Upper lobe of left lung (tissue), 6 donors: ENCODE results near the gene TDRD5. TPM values are rescaled to one million over a fixed set of nuclear protein-coding genes. Genes with fewer than 3 reads are reported as not detected.
A peak's percentile ranks its signal among the peaks of the same experiment; 100 is the strongest.

Experiments
- ATAC-seq, 2 donors: fragments of 200-7000 bp; cut with Tn5 transposase; one replicate each; pipeline ENCODE4 v1.9.1; 2022; ENCODE audit warnings: mild to moderate bottlenecking in 2 of 2, moderate library complexity in 2 of 2; ENCODE audit not compliant: low FRiP score in 2 of 2
- DNase-seq, 2 donors: peaks; one replicate each; pipeline ENCODE4 v3.0.0-alpha.2; 2019 to 2020
- H3K27ac ChIP-seq, 4 donors: fragments of 200-600 bp; sonication (generic); one replicate each; pipeline ENCODE4 v1.5.1; 2016 to 2019
- H3K27me3 ChIP-seq, 4 donors: fragments of 200-600 bp; sonication (generic); one replicate each; pipeline ENCODE4 v1.5.1; 2017 to 2019
- H3K36me3 ChIP-seq, 4 donors: fragments of 200-600 bp; sonication (generic); one replicate each; pipeline ENCODE4 v1.5.1; 2016 to 2019
- H3K4me1 ChIP-seq, 4 donors: fragments of 200-600 bp; sonication (generic); one replicate each; pipeline ENCODE4 v1.5.1; 2018 to 2019
- H3K4me3 ChIP-seq, 4 donors: fragments of 200-600 bp; sonication (generic); one replicate each; pipeline ENCODE4 v1.5.1; 2017 to 2019; ENCODE audit warnings: mild to moderate bottlenecking in 2 of 4, moderate library complexity in 1 of 4
- H3K9me3 ChIP-seq, 4 donors: fragments of 200-600 bp; sonication (generic); one replicate each; pipeline ENCODE4 v1.5.1; 2018 to 2019
- CTCF ChIP-seq, 6 experiments: fragments of 450-650 bp in 4 of 6; fragments of 200-600 bp in 2 of 6; sonication (generic) in 2 of 6; IDR thresholded peaks; one replicate each; pipeline ENCODE4 v1.5.1; 2016 to 2019; ENCODE audit warnings: antibody characterized with exemption in 6 of 6
- EP300 ChIP-seq, 4 donors: sonication (generic); formaldehyde crosslinking; IDR thresholded peaks; one replicate each; pipeline ENCODE4 v1.5.1; 2017; ENCODE audit warnings: antibody characterized with exemption in 4 of 4, control low read depth in 2 of 4
- POLR2A ChIP-seq, 4 donors: fragments of 450-650 bp; IDR thresholded peaks; one replicate each; pipeline ENCODE4 v1.5.1; 2016 to 2017; ENCODE audit warnings: antibody characterized with exemption in 4 of 4, mild to moderate bottlenecking in 2 of 4
- POLR2AphosphoS5 ChIP-seq, 2 donors: sonication (generic); formaldehyde crosslinking; IDR thresholded peaks; one replicate each; pipeline ENCODE4 v1.5.1; 2017; ENCODE audit warnings: antibody characterized with exemption in 2 of 2
- WGBS, 2 donors: methylation state at CpG; one replicate each; pipeline ENCODE4 v1.1.5; 2017 to 2018; 5-methylcytosine and 5-hydroxymethylcytosine counted together
- total RNA-seq, 6 donors: library from RNA; depleted of rRNA in 4 of 6; stranded (reverse); fragments of >200 nt in 4 of 6; gene quantifications; one replicate each; pipeline versions ENCODE4 v1.1.0 to v1.2.1, GENCODE V29; 2016 to 2021
- donor health status: DM: no; HTN: no; CAD: no; lungs with moderate emphysema.
- donor health status: DM: no; HTN: yes; CAD: no; lungs with severe emphysema.

Gene TDRD5
- total RNA-seq, 6 donors from 2014 or later: 0.09 to 0.89 (median 0.30) TPM; not detected in 3

DNA sequence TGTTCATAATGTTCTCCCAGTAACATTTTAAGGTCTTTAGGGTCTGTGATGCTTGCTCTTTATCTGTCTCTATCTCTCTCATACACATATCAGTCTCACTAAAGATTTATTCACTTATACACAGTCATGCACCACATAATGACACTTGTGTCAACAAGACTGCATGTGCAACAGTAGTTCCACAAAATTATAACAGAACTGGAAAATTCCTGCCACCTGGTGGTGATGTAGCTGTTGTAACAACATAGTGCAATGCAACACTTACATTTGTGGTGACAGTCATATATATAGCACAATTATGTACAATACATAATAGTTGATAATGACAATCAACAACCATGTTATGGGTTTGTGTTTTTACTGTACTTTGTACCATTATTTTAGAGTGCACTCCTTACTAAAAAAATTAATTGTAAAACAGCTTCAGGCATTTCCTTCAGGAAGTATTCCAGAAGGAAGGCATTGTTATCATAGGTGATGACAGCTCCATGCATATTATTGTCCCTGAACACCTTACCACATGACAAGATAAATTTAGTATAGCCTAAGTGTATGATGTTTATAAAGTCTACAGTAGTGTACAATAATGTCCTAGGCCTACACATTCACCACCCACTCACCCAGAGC lies 8.1 kb downstream of the TDRD5 start:
- DNase-seq (no peak), ATAC-seq (peak in 1 of 2 donors; percentile 38)
- H3K36me3 ChIP-seq: no peaks in the 10 kb centered on the region
- no peaks in the 10 kb centered on the region for H3K4me1 ChIP-seq
- no peaks in the 10 kb centered on the region for H3K27me3 ChIP-seq
- no peak overlapping the region for H3K27ac ChIP-seq
- no peak overlapping the region for H3K4me3 ChIP-seq
- no peaks in the 10 kb centered on the region for H3K9me3 ChIP-seq
- TF ChIP-seq POLR2AphosphoS5 (IDR thresholded peaks at IDR 0.05): no peak
- no peak for TF ChIP-seq POLR2A (IDR thresholded peaks at IDR 0.05)
- TF ChIP-seq CTCF (IDR thresholded peaks at IDR 0.05): peak in 2 of 6 experiments; percentile 26 to 40

DNA sequence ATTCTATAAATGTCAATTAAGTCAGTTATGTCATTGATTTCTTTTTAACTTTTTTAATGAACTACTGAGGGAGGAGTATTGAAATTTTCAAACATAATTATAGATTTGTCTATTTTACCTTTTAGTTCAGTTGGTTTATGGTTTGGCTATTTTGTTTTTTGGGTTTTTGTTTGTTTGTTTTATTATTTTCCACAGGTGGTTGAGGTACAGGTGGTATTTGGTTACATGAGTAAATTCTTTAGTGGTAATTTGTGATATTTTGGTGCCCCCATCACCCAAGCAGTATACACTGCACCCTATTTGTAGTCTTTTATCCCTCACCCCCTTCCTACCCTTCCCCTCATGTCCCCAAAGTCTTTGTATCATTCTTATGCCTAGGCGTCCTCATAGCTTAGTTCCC lies 9.5 kb downstream of the TDRD5 start:
- no peaks in the 10 kb centered on the region for H3K9me3 ChIP-seq
- 84 to 97% methylated on average over 1 of the region's 1 CpG for WGBS, 2 donors
- no peak for DNase-seq
- H3K4me3 ChIP-seq: no peak overlapping the region
- H3K36me3 ChIP-seq: no peaks in the 10 kb centered on the region
- TF ChIP-seq POLR2AphosphoS5 (IDR thresholded peaks at IDR 0.05) (no peak), EP300 (IDR thresholded peaks at IDR 0.05) (no peak), CTCF (IDR thresholded peaks at IDR 0.05) (no peak), POLR2A (IDR thresholded peaks at IDR 0.05) (no peak)
- H3K27me3 ChIP-seq: no peaks in the 10 kb centered on the region
- no peaks in the 10 kb centered on the region for H3K4me1 ChIP-seq
- no peak for ATAC-seq
- H3K27ac ChIP-seq: no peak overlapping the region

- Histone ChIP-seq H3K36me3 (no peaks in the 10 kb centered on the region), H3K27ac (no peak overlapping the region), H3K4me1 (no peaks in the 10 kb centered on the region), H3K27me3 (no peaks in the 10 kb centered on the region), H3K4me3 (no peak overlapping the region), H3K9me3 (no peaks in the 10 kb centered on the region)
- no peak for TF ChIP-seq POLR2AphosphoS5 (IDR thresholded peaks at IDR 0.05)
- no peak for TF ChIP-seq CTCF (IDR thresholded peaks at IDR 0.05)
- no peak for TF ChIP-seq POLR2A (IDR thresholded peaks at IDR 0.05)
- no peak for TF ChIP-seq EP300 (IDR thresholded peaks at IDR 0.05)
- ATAC-seq (no peak), DNase-seq (no peak)
- WGBS, 2 donors: 74 to 82% methylated on average over 3 of the region's 3 CpGs
Measured at GRCh38 chr1:179612361-179612760, 20.7 kb downstream of the TDRD5 start.

DNA sequence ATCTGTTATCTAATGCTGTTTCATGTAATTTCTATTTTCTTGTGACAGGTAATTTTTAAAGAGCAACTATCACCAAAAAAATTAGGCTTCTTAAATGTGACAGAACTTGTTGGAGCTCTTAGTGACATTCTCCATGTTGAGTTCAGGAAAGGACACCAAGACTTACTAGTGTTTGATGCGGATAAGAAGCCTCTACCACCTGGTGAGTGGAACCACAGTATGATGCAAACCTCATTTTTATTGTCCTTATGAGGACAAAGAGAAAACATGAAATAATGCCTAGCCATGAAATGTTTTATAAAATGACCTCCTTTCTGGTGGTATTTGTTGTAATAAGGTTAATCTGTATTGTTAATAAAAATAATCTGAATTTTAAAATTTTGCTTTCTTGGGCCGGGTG lies 39.1 kb downstream of the TDRD5 start:
- no peak for ATAC-seq
- no peak for DNase-seq
- Histone ChIP-seq H3K4me3 (no peak overlapping the region), H3K36me3 (no peaks in the 10 kb centered on the region), H3K27me3 (no peaks in the 10 kb centered on the region), H3K9me3 (no peaks in the 10 kb centered on the region), H3K27ac (no peak overlapping the region), H3K4me1 (no peaks in the 10 kb centered on the region)
- TF ChIP-seq POLR2A (IDR thresholded peaks at IDR 0.05) (no peak), CTCF (IDR thresholded peaks at IDR 0.05) (no peak), POLR2AphosphoS5 (IDR thresholded peaks at IDR 0.05) (no peak)
- WGBS, 2 donors: 81 to 83% methylated on average over 2 of the region's 2 CpGs

DNA sequence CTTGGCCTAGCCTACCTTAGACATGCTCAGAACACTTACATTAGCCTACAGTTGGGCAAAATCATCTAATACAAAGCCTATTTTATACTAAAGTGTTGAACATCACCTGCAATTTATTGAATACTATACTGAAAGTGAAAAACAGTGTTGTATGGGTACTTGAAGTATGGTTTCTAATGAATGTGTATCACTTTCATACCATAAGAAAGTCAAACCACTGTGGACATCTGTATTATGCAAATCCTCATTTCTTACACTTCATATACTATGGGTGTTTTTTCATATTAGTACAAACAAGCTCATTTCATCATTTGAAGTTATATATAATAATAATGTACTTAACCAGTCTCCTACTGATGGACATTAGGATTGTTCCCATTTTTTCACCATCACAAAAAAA lies 41.2 kb downstream of the TDRD5 start:
- H3K27me3 ChIP-seq: no peaks in the 10 kb centered on the region
- DNase-seq (no peak), ATAC-seq (no peak)
- H3K27ac ChIP-seq: no peak overlapping the region
- H3K4me3 ChIP-seq: no peak overlapping the region
- TF ChIP-seq EP300 (IDR thresholded peaks at IDR 0.05) (no peak), POLR2A (IDR thresholded peaks at IDR 0.05) (no peak), POLR2AphosphoS5 (IDR thresholded peaks at IDR 0.05) (no peak), CTCF (IDR thresholded peaks at IDR 0.05) (no peak)
- no peaks in the 10 kb centered on the region for H3K9me3 ChIP-seq
- no peaks in the 10 kb centered on the region for H3K4me1 ChIP-seq
- H3K36me3 ChIP-seq: no peaks in the 10 kb centered on the region
